Loucy (cell line): ENCODE results near the gene LTK.

Source experiments
- H2AFZ ChIP-seq: fragments of 200-600 bp; sonication (generic); 2 replicates; pipeline ENCODE4 v1.6.0; 2016; ENCODE audit warnings: antibody characterized with exemption, mild to moderate bottlenecking, low read length, moderate library complexity
- H3F3A ChIP-seq: fragments of 200-600 bp; 2 replicates; pipeline ENCODE4 v1.6.0; 2016; ENCODE audit warnings: antibody characterized with exemption, low read depth, mild to moderate bottlenecking
- H3K27me3 ChIP-seq: fragments of 200-600 bp; sonication (generic); 2 replicates; pipeline ENCODE4 v1.6.1; 2014; ENCODE audit warnings: low read length, mild to moderate bottlenecking; ENCODE audit not compliant: insufficient read depth, poor library complexity, severe bottlenecking
- H3K36me3 ChIP-seq: fragments of 200-600 bp; sonication (generic); 2 replicates; pipeline ENCODE4 v1.6.1; 2016; ENCODE audit warnings: low read length; ENCODE audit not compliant: insufficient read depth
- H3K4me1 ChIP-seq: fragments of 200-600 bp; sonication (generic); 2 replicates; pipeline ENCODE4 v1.5.1; 2014; ENCODE audit warnings: low read length, mild to moderate bottlenecking; ENCODE audit not compliant: insufficient read depth, poor library complexity, severe bottlenecking
- H3K4me2 ChIP-seq: fragments of 200-600 bp; sonication (generic); 2 replicates; pipeline ENCODE4 v1.6.0; 2014; ENCODE audit warnings: antibody characterized with exemption, low read length, low read depth, mild to moderate bottlenecking; ENCODE audit not compliant: poor library complexity, severe bottlenecking
- H3K4me3 ChIP-seq: fragments of 200-600 bp; sonication (generic); 2 replicates; pipeline ENCODE4 v1.5.1; 2014; ENCODE audit warnings: low read length, mild to moderate bottlenecking, mixed read lengths; ENCODE audit not compliant: poor library complexity, severe bottlenecking
- H3K79me2 ChIP-seq: fragments of 200-600 bp; sonication (generic); 2 replicates; pipeline ENCODE4 v1.6.1; 2014; ENCODE audit warnings: low read length; ENCODE audit not compliant: insufficient read depth
- H3K9ac ChIP-seq: fragments of 200-600 bp; sonication (generic); 2 replicates; pipeline ENCODE4 v1.6.0; 2014; ENCODE audit warnings: mild to moderate bottlenecking, low read depth, low read length, moderate library complexity; ENCODE audit not compliant: poor library complexity, severe bottlenecking
- H3K9me2 ChIP-seq: fragments of 200-600 bp; sonication (generic); replicated peaks from 2 replicates; pipeline ENCODE4 v1.6.1; 2016; ENCODE audit warnings: low read depth, low read length, mixed read lengths
- H3K9me3 ChIP-seq: fragments of 200-600 bp; sonication (generic); 2 replicates; pipeline ENCODE4 v1.6.1; 2014; ENCODE audit warnings: mild to moderate bottlenecking, antibody characterized with exemption, low read length, low read depth; ENCODE audit not compliant: insufficient read depth
- H4K20me1 ChIP-seq: fragments of 200-600 bp; sonication (generic); 2 replicates; pipeline ENCODE4 v1.6.0; 2014; ENCODE audit warnings: antibody characterized with exemption, low read length, mild to moderate bottlenecking; ENCODE audit not compliant: insufficient read depth, poor library complexity, severe bottlenecking
- CTCF ChIP-seq: fragments of 200-600 bp; sonication (generic); conservative IDR thresholded peaks from 2 replicates; pipeline ENCODE4 v1.5.1; 2014; ENCODE audit warnings: mild to moderate bottlenecking, antibody characterized with exemption, low read length
- EZH2phosphoT487 ChIP-seq: fragments of 200-600 bp; IDR thresholded peaks from 2 replicates; pipeline ENCODE4 v1.6.1; 2018; ENCODE audit warnings: antibody characterized with exemption, mild to moderate bottlenecking, moderate library complexity, borderline replicate concordance

LTK gene

GRCh38 chr15:41493902-41494189, 19.8 kb downstream of the LTK start:
- Histone ChIP-seq H3K36me3 (no peaks in the 10 kb centered on the region), H3K4me1 (peaks cover 18% of the 10 kb centered on the region), H3K27me3 (no peaks in the 10 kb centered on the region), H3F3A (no peaks in the 10 kb centered on the region), H3K4me2 (peak overlapping the region; percentile 70), H3K9me2 (no peaks in the 10 kb centered on the region), H3K9ac (no peak overlapping the region), H3K9me3 (no peaks in the 10 kb centered on the region), H4K20me1 (no peaks in the 10 kb centered on the region), H3K79me2 (no peaks in the 10 kb centered on the region), H2AFZ (peak overlapping the region; percentile 67), H3K4me3 (peak overlapping the region; percentile 87)
- no peak for TF ChIP-seq EZH2phosphoT487
- no peak for TF ChIP-seq CTCF

- Histone ChIP-seq H3K27me3 (no peaks in the 10 kb centered on the region), H3K9ac (peak within 1 kb of the TSS; percentile 92)
- TF ChIP-seq EZH2phosphoT487 (no peak), CTCF (no peak)
These were observed 20.3 kb downstream of the LTK start, which contains the start of gene ITPKA for GRCh38 chr15:41493205-41493901. TSS of gene ITPKA (plus strand) at chr15:41493874. CDS start at chr15:41493928, 54 bp downstream.

GRCh38 chr15:41492597-41493204, 20.9 kb downstream of the LTK start:
- Histone ChIP-seq H3K27me3 (no peaks in the 10 kb centered on the region), H3K4me3 (peak overlapping the region; percentile 87)

More at GRCh38 chr15:41493205-41493901, 20.3 kb downstream of the LTK start, which contains the start of gene ITPKA:
- Histone ChIP-seq H3K9me3 (no peaks in the 10 kb centered on the region), H2AFZ (peak within 1 kb of the TSS; percentile 98), H3K4me2 (peak within 1 kb of the TSS; percentile 74), H4K20me1 (no peaks in the 10 kb centered on the region), H3K4me1 (peaks cover 18% of the 10 kb centered on the region), H3K36me3 (no peaks in the 10 kb centered on the region), H3K79me2 (no peaks in the 10 kb centered on the region), H3K9me2 (no peaks in the 10 kb centered on the region), H3K4me3 (peak within 1 kb of the TSS; percentile 87), H3F3A (no peaks in the 10 kb centered on the region)

More at GRCh38 chr15:41492597-41493204, 20.9 kb downstream of the LTK start:
- Histone ChIP-seq H3K79me2 (no peaks in the 10 kb centered on the region), H3K9me3 (no peaks in the 10 kb centered on the region), H2AFZ (peak overlapping the region; percentile 98), H3K36me3 (no peaks in the 10 kb centered on the region), H3K4me2 (peak overlapping the region; percentile 74), H3K9me2 (no peaks in the 10 kb centered on the region), H3K9ac (peak overlapping the region; percentile 92), H3F3A (no peaks in the 10 kb centered on the region), H3K4me1 (peaks cover 18% of the 10 kb centered on the region), H4K20me1 (no peaks in the 10 kb centered on the region)
- TF ChIP-seq CTCF, result no peak
- TF ChIP-seq EZH2phosphoT487, result no peak
